KMS-11 (cell line): ENCODE results near the gene KRT86.

Experiments used
- H2AFZ ChIP-seq: fragments of 200-600 bp; sonication (generic); 2 replicates; pipeline ENCODE4 v1.6.1; 2016; ENCODE audit warnings: antibody characterized with exemption, mixed run types, low read depth
- H3K27ac ChIP-seq: fragments of 200-600 bp; sonication (generic); 2 replicates; pipeline ENCODE4 v1.6.1; 2016; ENCODE audit warnings: mild to moderate bottlenecking, mixed run types
- H3K27me3 ChIP-seq: fragments of 200-600 bp; sonication (generic); 2 replicates; pipeline ENCODE4 v1.6.1; 2017; ENCODE audit warnings: mild to moderate bottlenecking, low read depth, mixed run types, moderate library complexity; ENCODE audit not compliant: insufficient read depth
- H3K36me3 ChIP-seq: fragments of 200-600 bp; sonication (generic); 2 replicates; pipeline ENCODE4 v1.6.1; 2017; ENCODE audit warnings: mild to moderate bottlenecking, mixed run types; ENCODE audit not compliant: insufficient read depth
- H3K4me1 ChIP-seq: fragments of 200-600 bp; sonication (generic); 2 replicates; pipeline ENCODE4 v1.6.1; 2016; ENCODE audit warnings: mild to moderate bottlenecking, low read depth, mixed run types; ENCODE audit not compliant: poor library complexity, severe bottlenecking
- H3K4me2 ChIP-seq: fragments of 200-600 bp; sonication (generic); 2 replicates; pipeline ENCODE4 v1.7.0; 2016; ENCODE audit warnings: mild to moderate bottlenecking, mixed run types
- H3K4me3 ChIP-seq: fragments of 200-600 bp; sonication (generic); IDR thresholded peaks from 2 replicates; pipeline ENCODE4 v1.6.1; 2017; ENCODE audit warnings: low read depth, low read length, mixed read lengths; ENCODE audit not compliant: insufficient read depth
- H3K79me2 ChIP-seq: fragments of 200-600 bp; sonication (generic); 2 replicates; pipeline ENCODE4 v1.6.1; 2016; ENCODE audit warnings: low read depth, mixed run types; ENCODE audit not compliant: insufficient read depth
- H3K9ac ChIP-seq: fragments of 200-600 bp; sonication (generic); 2 replicates; pipeline ENCODE4 v1.6.1; 2016; ENCODE audit warnings: mild to moderate bottlenecking, mixed run types
- H4K20me1 ChIP-seq: fragments of 200-600 bp; sonication (generic); 2 replicates; pipeline ENCODE4 v1.6.1; 2016; ENCODE audit warnings: mild to moderate bottlenecking, mixed run types; ENCODE audit not compliant: insufficient read depth
- TF ChIP-seq, protein P1 (sequence below): fragments of 200-600 bp; sonication (generic); conservative IDR thresholded peaks from 2 replicates; pipeline ENCODE4 v1.6.1; 2017; ENCODE audit warnings: low read depth, mild to moderate bottlenecking, antibody characterized with exemption, low read length, moderate library complexity, mixed read lengths

The KRT86 gene

GRCh38 chr12:52254180-52254964, 20.1 kb upstream of the KRT86 start:
- Histone ChIP-seq H2AFZ (no peak overlapping the region), H3K79me2 (no peaks in the 10 kb centered on the region), H3K27me3 (no peaks in the 10 kb centered on the region), H3K36me3 (no peaks in the 10 kb centered on the region), H3K4me3 (no peak overlapping the region), H4K20me1 (no peaks in the 10 kb centered on the region), H3K4me1 (peaks cover 7% of the 10 kb centered on the region), H3K27ac (no peak overlapping the region), H3K9ac (no peak overlapping the region), H3K4me2 (no peak overlapping the region)
- TF ChIP-seq, protein P1, sequence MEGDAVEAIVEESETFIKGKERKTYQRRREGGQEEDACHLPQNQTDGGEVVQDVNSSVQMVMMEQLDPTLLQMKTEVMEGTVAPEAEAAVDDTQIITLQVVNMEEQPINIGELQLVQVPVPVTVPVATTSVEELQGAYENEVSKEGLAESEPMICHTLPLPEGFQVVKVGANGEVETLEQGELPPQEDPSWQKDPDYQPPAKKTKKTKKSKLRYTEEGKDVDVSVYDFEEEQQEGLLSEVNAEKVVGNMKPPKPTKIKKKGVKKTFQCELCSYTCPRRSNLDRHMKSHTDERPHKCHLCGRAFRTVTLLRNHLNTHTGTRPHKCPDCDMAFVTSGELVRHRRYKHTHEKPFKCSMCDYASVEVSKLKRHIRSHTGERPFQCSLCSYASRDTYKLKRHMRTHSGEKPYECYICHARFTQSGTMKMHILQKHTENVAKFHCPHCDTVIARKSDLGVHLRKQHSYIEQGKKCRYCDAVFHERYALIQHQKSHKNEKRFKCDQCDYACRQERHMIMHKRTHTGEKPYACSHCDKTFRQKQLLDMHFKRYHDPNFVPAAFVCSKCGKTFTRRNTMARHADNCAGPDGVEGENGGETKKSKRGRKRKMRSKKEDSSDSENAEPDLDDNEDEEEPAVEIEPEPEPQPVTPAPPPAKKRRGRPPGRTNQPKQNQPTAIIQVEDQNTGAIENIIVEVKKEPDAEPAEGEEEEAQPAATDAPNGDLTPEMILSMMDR: no peak

GRCh38 chr12:52254965-52255751, 19.3 kb upstream of the KRT86 start:
- Histone ChIP-seq H3K36me3 (no peaks in the 10 kb centered on the region), H3K79me2 (no peaks in the 10 kb centered on the region), H3K4me3 (no peak overlapping the region), H3K27me3 (no peaks in the 10 kb centered on the region), H3K4me1 (no peaks in the 10 kb centered on the region), H3K9ac (no peak overlapping the region), H3K27ac (no peak overlapping the region), H2AFZ (no peak overlapping the region), H3K4me2 (no peak overlapping the region), H4K20me1 (no peaks in the 10 kb centered on the region)
- TF ChIP-seq, protein P1: no peak

- H3K4me1 ChIP-seq: peaks cover 4% of the 10 kb centered on the region
- no peaks in the 10 kb centered on the region for H4K20me1 ChIP-seq
- no peak overlapping the region for H3K9ac ChIP-seq
- TF ChIP-seq, protein P1: no peak
- H3K4me3 ChIP-seq: no peak overlapping the region
- H3K27me3 ChIP-seq: no peaks in the 10 kb centered on the region
- H3K27ac ChIP-seq: no peak overlapping the region
- no peak overlapping the region for H3K4me2 ChIP-seq
- H2AFZ ChIP-seq: no peak overlapping the region
- H3K36me3 ChIP-seq: no peaks in the 10 kb centered on the region
- no peaks in the 10 kb centered on the region for H3K79me2 ChIP-seq
Observed at GRCh38 chr12:52255926-52256583, 18.4 kb upstream of the KRT86 start.

DNA sequence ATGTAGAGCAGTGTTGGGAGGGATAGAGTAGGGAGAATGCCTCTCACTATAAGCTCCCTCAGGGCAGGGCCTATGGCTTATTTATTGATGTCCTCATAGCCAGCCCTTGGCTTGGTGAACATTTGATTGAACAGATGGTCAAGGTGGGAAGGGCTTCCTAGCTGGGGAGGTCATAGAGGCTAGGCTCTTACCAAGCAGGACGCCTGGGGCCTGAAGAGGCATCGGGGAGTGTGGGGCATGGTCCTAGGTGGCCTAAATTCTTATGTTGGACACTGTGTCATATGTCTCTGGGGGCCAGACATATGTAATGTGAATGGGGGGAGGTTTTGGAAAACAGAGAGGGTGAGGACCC, 17.9 kb upstream of the KRT86 start:
- no peaks in the 10 kb centered on the region for H3K36me3 ChIP-seq
- H2AFZ ChIP-seq: no peak overlapping the region
- no peak overlapping the region for H3K4me2 ChIP-seq
- peaks cover 8% of the 10 kb centered on the region for H3K4me1 ChIP-seq
- no peak overlapping the region for H3K4me3 ChIP-seq
- no peak overlapping the region for H3K9ac ChIP-seq
- TF ChIP-seq, protein P1: no peak
- H4K20me1 ChIP-seq: no peaks in the 10 kb centered on the region
- H3K27me3 ChIP-seq: no peaks in the 10 kb centered on the region
- no peaks in the 10 kb centered on the region for H3K79me2 ChIP-seq
- H3K27ac ChIP-seq: no peak overlapping the region
